Activated naive CD4-positive, alpha-beta T cell treated with anti-CD3 and anti-CD28 coated beads for 36 hours (primary cell): Measurements from ENCODE around the gene SPATA21. TPM values are rescaled to one million over a fixed set of nuclear protein-coding genes. Genes with fewer than 3 reads are reported as not detected.
A peak's percentile ranks its signal among the peaks of the same experiment; 100 is the strongest.

Experiments
- CTCF ChIA-PET: fragments of 350-600 bp; sonication (Branson Sonifier 250); formaldehyde crosslinking; loops from one replicate; lab custom pipeline; 2021; ENCODE audit warnings: antibody characterized with exemption; lab: Charles Lee
- DNase-seq: peaks from one replicate; pipeline ENCODE4 v3.0.0-alpha.2; 2020
- H3K27ac Mint-ChIP-seq: one replicate; pipeline ENCODE4 v1.8.0; 2021; ENCODE audit warnings: mild to moderate bottlenecking, mixed read lengths
- H3K27me3 Mint-ChIP-seq: one replicate; pipeline ENCODE4 v1.8.0; 2021; ENCODE audit warnings: low read depth, mixed read lengths
- H3K36me3 Mint-ChIP-seq: one replicate; pipeline ENCODE4 v1.8.0; 2021; ENCODE audit warnings: low read depth, mixed read lengths
- H3K4me1 Mint-ChIP-seq: one replicate; pipeline ENCODE4 v1.8.0; 2021; ENCODE audit warnings: low read depth, mixed read lengths
- H3K4me3 Mint-ChIP-seq: one replicate; pipeline ENCODE4 v1.8.0; 2021; ENCODE audit warnings: mild to moderate bottlenecking, moderate library complexity, mixed read lengths
- H3K9me3 Mint-ChIP-seq: one replicate; pipeline ENCODE4 v1.8.0; 2021; ENCODE audit warnings: mixed read lengths
- intact Hi-C: fragments of 100-400 bp; cut with micrococcal nuclease; formaldehyde crosslinking; loops from one replicate; pipeline ENCODE4 v1.15.1; 2023
- total RNA-seq, 2 experiments: library from RNA; stranded (reverse); gene quantifications; one replicate each; pipeline ENCODE4 v1.2.3, GENCODE V29; 2021

SPATA21 gene
- total RNA-seq, 2 experiments from 2014 or later = not detected

DNA sequence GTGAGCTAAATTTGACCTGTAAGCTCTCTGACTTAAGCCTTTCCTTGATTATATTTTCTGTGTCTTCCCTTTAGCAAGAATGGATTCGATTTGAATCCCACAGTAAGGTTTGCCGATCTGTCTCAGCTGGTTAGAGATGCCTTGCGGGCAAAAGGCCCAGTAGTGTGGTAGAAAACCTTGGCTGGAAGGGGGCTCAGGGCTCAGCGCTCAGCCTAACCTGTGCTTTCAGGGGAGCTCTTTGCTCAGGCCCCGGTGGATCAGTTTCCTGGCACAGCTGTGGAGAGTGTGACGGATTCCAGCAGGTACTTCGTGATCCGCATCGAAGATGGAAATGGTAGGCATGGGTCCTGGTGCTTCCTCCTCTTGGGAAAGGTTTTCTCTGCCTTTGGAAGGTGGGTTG, 10.4 kb upstream of the SPATA21 start:
- H3K4me1 Mint-ChIP-seq = peaks cover 53% of the 10 kb centered on the region
- intact Hi-C loops = no loop called here
- CTCF ChIA-PET = interaction anchor here (1.2 kb wide), 1 partner anchor 27 kb away, joined by 3 read pairs; no protein-coding TSS in a partner anchor

DNA sequence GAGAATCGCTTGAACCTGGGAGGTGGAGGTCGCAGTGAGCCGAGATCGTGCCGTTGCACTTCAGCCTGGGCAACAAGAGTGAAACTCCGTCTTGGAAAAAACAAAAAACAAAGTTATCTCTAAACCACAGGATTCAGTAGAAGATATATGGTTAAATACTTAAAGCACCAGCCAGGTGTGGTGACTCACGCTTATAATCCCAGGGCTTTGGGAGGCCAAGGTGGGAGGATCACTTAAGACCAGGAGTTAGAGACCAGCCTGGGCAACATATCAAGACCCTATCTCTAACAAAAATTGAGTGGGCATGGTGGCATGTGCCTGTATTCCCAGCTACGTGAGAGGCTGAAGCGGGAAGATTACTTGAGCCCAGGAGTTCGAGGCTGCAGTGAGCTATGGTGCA, 8.9 kb upstream of the SPATA21 start:
- Mint-ChIP-seq H3K4me3 (no peak overlapping the region), H3K27ac (no peak overlapping the region)

More for the DNA sequence above, 10.4 kb upstream of the SPATA21 start:
- Mint-ChIP-seq H3K27ac (no peak overlapping the region), H3K4me3 (no peak overlapping the region), H3K36me3 (peaks cover 37% of the 10 kb centered on the region), H3K9me3 (no peaks in the 10 kb centered on the region), H3K27me3 (no peaks in the 10 kb centered on the region)
- DNase-seq = no peak

DNA sequence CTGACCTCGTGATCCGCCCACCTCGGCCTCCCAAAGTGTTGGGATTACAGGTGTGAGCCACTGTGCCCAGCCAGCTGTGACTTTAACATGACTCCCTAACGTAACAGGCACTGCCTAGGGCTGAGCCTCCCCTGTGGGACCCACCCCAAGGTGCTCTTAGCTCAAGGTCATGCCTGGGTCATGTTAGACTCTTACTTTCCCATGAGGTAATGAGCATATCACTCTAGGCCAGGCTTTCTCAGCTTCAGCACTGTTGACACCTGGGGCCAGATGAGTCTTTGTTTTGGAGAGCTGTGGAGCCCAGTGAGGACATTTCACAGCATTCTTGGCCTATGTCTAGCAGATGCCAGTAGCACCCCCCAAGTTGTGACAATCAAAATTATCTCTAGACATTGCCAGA, 7.8 kb upstream of the SPATA21 start:
- Mint-ChIP-seq H3K36me3 (peaks cover 26% of the 10 kb centered on the region), H3K4me1 (peaks cover 52% of the 10 kb centered on the region), H3K27me3 (no peaks in the 10 kb centered on the region), H3K4me3 (no peak overlapping the region), H3K9me3 (no peaks in the 10 kb centered on the region), H3K27ac (no peak overlapping the region)
- no peak for DNase-seq
- intact Hi-C loops = no loop called here
- CTCF ChIA-PET = no interaction called here

More for the DNA sequence above, 8.9 kb upstream of the SPATA21 start:
- Mint-ChIP-seq H3K4me1 (peaks cover 55% of the 10 kb centered on the region), H3K9me3 (no peaks in the 10 kb centered on the region), H3K27me3 (no peaks in the 10 kb centered on the region), H3K36me3 (peaks cover 29% of the 10 kb centered on the region)
- DNase-seq = no peak
- intact Hi-C loops = no loop called here
- CTCF ChIA-PET = no interaction called here

DNA sequence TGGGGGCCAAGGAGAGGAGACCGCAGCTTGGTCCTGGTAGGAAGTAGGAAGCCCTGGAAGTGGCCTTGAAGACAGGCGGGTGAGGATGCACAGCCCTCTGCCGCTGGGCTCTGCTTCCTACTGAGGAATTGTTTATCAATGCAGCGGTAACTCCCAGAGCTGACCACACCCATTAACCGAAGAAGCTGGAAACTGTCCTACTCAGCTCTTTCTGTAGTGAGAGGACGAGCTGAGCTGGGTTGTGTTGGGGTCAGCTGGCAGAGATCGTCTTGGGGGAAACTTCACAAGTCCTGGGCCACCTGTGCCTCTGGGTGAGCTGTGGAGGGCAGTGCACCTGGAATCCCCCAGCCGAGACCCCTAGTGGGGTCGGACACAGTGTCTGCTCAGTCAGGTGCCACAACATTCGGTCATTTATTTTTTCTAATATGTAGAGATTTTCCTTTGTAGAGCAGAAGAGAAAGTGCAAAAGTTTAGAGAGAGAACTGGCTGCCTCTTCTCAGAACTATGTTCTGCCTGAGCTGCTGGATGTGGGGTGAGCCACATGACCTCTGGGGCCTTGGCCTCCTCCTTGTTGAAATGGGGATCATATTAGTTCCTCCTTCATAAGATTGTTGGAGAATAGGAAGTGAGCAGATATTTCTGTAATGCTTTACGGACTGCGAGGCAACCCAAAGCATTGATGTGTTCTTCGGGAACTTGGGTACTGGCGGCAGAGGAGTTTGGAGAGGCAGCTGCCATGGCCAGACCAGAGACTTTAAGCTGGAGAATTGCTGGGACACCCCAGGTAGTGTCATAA, 6.9 kb upstream of the SPATA21 start:
- no peak overlapping the region for H3K4me3 Mint-ChIP-seq
- peak overlapping the region; percentile 37 for H3K27ac Mint-ChIP-seq
- intact Hi-C loops = loop anchor here (5.0 kb wide), 4 partner anchors 53 to 463 kb away; partner anchors contain the start of gene RNU1-1
- H3K9me3 Mint-ChIP-seq = no peaks in the 10 kb centered on the region
- H3K36me3 Mint-ChIP-seq = peaks cover 18% of the 10 kb centered on the region
- CTCF ChIA-PET = no interaction called here
- no peaks in the 10 kb centered on the region for H3K27me3 Mint-ChIP-seq
- peaks cover 45% of the 10 kb centered on the region for H3K4me1 Mint-ChIP-seq
- DNase-seq = no peak

DNA sequence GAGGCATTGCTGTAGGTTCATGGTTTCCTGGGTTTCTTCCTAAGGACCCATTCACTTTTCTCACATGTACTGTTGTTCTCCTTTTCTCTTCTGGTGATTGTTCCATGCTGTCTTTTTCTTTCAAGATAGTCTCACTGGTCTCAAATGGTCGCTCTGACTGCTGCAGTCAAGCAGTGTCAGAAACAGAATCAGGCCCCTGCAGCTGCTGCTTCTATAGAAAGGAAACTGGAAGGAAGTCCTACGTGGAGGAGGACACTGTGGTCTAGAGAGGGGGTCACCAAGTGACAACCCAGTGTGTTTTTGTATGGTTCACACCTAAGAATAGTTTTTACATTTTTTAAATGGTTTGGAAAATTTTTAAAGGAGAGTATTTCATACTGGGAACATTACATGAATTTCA, 5.7 kb upstream of the SPATA21 start:
- no peak for DNase-seq
- CTCF ChIA-PET = no interaction called here
- Mint-ChIP-seq H3K36me3 (peaks cover 11% of the 10 kb centered on the region), H3K4me1 (peaks cover 38% of the 10 kb centered on the region), H3K4me3 (no peak overlapping the region), H3K9me3 (no peaks in the 10 kb centered on the region), H3K27ac (peak overlapping the region; percentile 61), H3K27me3 (no peaks in the 10 kb centered on the region)
- intact Hi-C loops = loop anchor here (5.0 kb wide), 4 partner anchors 54 to 464 kb away; partner anchors contain the start of gene RNU1-1

DNA sequence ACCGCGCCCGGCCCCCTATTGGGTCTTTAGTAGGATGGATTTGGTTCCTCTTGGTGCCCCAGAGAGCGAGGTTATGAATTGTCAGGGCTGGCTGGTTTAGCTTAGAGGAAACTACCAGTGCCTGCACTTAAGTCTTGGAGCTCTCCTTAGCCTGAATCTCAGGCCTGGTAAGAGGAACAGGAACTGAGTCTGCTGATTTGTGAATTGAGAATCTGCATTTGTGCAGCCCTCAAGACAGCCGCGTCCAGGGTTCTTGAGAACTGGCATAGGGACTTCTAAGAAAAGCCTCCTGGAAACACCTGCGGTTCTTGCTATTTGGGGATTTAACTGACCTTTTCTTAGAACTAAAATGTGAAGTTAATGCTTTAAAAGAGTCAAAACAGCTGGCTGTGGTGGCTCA, 5.0 kb upstream of the SPATA21 start:
- Mint-ChIP-seq H3K27ac (peak overlapping the region; percentile 90), H3K27me3 (no peaks in the 10 kb centered on the region), H3K4me1 (peaks cover 33% of the 10 kb centered on the region), H3K4me3 (peak overlapping the region; percentile 86), H3K36me3 (peaks cover 6% of the 10 kb centered on the region), H3K9me3 (no peaks in the 10 kb centered on the region)
- DNase-seq = no peak
- intact Hi-C loops = loop anchor here (5.0 kb wide), 4 partner anchors 55 to 465 kb away; partner anchors contain the start of gene RNU1-1
- CTCF ChIA-PET = interaction anchor here (0.6 kb wide), 1 partner anchor 809 kb away, joined by 3 read pairs; no protein-coding TSS in a partner anchor

DNA sequence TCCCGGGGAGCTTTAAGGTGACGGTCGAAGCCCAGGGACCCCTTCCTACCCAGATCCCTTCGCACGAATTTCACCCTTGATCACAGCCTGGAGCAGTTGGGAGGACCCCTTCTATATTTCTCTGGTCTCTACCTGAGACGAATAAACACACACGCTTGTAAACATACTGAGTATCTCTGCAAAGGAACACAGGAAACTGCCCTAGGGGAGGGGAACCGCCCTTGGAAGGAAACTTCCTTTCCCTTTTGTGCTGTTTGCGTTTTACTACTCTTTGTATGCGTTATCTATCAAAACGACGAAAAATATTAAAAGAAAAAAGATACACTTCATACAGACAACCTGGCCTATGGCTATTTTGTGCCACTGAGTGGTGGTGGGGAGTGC, 4.0 kb upstream of the SPATA21 start:
- no peak for DNase-seq
- H3K27ac Mint-ChIP-seq = peak overlapping the region; percentile 90
- CTCF ChIA-PET = interaction anchor here (1.0 to 3.0 kb wide), 7 partner anchors 12 to 362 kb away, joined by 4 to 12 read pairs (median 7); partner anchors contain the start of gene FBXO42
- no peaks in the 10 kb centered on the region for H3K27me3 Mint-ChIP-seq
- peak overlapping the region; percentile 86 for H3K4me3 Mint-ChIP-seq
- H3K36me3 Mint-ChIP-seq = peaks cover 6% of the 10 kb centered on the region
- H3K9me3 Mint-ChIP-seq = no peaks in the 10 kb centered on the region
- intact Hi-C loops = loop anchor here (1.0 to 5.0 kb wide), 7 partner anchors 20 to 466 kb away; partner anchors contain the start of genes RNU1-1 and SZRD1
- peaks cover 36% of the 10 kb centered on the region for H3K4me1 Mint-ChIP-seq

DNA sequence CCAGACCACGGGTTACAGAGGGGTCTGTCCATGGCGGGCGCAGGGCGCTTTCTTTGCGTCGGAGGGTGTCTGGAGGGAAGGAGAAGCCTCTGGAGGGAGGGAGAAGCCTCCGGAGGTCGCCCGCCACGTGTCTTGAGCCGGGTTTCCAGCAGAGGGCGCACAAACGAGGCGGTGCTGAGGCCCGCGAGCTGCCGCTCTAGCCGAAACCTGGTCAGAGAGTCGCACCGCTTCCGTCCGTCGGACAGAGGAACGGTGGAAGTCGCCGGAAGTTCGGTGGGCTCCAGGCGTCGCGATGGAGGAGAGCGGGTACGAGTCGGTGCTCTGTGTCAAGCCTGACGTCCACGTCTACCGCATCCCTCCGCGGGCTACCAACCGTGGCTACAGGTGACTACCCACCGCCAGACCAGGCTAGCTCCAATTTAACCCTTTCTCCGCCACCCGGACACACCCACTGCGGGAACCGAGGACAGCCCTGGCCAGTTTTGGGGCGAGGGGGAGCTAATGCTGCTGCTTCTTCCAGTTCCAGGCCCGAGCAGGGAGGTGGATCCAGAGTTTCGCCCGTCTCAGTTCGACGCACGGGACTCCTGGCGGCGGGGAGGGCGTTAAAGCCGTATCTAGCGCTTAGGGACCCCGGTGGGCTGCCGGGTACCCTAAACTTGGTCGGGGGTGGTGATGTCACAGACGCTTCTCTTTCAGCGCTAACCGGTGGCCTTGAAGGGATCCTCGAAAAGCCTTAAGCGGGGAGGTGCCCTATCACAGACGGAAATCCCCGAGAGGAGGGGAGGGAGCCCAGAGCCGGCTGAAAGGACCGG, 3.5 kb upstream of the SPATA21 start, which contains the start of gene NECAP2:
Gene NECAP2 (plus strand): TSS at position 255 of the 812 bp plus-strand sequence. CDS start 38 bp downstream, at position 293.
- peak; percentile 97 for DNase-seq
- Mint-ChIP-seq H3K4me3 (peak within 1 kb of the TSS; percentile 86), H3K27ac (peak within 1 kb of the TSS; percentile 90), H3K4me1 (peaks cover 36% of the 10 kb centered on the region), H3K36me3 (peaks cover 6% of the 10 kb centered on the region), H3K27me3 (no peaks in the 10 kb centered on the region), H3K9me3 (no peaks in the 10 kb centered on the region)
- intact Hi-C loops = loop anchor here (1.0 to 5.0 kb wide), 7 partner anchors 20 to 467 kb away; partner anchors contain the start of genes RNU1-1 and SZRD1
- CTCF ChIA-PET = interaction anchor here (0.7 to 3.0 kb wide), 11 partner anchors 9 to 362 kb away, joined by 3 to 12 read pairs (median 5); partner anchors contain the start of gene FBXO42

DNA sequence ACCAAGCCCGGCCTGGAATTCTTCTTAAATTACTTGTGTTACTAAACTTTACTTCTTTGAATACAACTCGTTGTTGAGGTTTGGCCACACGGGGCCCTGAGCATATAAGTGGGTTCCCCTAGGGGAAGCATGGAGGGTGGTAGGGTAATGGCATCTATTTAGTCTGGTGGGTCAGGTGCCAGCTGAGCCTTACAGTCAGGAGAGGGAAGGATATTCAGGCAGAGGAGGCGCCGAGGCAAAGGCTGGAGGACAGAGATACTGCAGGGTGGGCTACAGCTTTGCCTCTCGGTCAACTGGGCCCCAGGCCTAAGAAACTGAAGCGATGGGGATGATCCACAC, 2.9 kb upstream of the SPATA21 start:
- H3K9me3 Mint-ChIP-seq = no peaks in the 10 kb centered on the region
- H3K36me3 Mint-ChIP-seq = peaks cover 6% of the 10 kb centered on the region
- H3K4me1 Mint-ChIP-seq = peaks cover 36% of the 10 kb centered on the region
- H3K27me3 Mint-ChIP-seq = no peaks in the 10 kb centered on the region
- H3K4me3 Mint-ChIP-seq = peak overlapping the region; percentile 86
- DNase-seq = peak; percentile 13
- CTCF ChIA-PET = interaction anchor here (0.7 to 3.0 kb wide), 14 partner anchors 10 to 361 kb away, joined by 3 to 12 read pairs (median 4); partner anchors contain the start of gene FBXO42
- intact Hi-C loops = loop anchor here (2.0 to 5.0 kb wide), 6 partner anchors 19 to 467 kb away; partner anchors contain the start of gene RNU1-1
- peak overlapping the region; percentile 90 for H3K27ac Mint-ChIP-seq

DNA sequence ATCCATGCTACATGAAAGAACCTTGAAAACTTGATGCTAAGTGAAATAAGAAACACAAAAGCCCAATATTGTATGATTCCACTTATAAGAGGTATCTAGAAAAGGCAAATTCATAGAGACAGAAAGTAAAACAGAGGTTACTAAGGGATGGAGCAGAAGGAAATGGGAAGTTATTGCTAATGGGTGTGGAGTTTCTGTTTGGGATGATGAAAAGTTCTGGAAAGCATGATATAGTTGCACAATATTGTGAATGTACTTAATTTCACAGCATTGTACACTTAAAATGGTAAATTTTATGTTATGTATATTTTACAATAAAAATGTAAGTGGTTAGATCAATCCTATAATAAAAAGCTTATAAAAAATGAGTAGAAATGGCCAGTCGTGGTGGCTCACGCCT, 1.7 kb upstream of the SPATA21 start:
- intact Hi-C loops = no loop called here
- no peaks in the 10 kb centered on the region for H3K36me3 Mint-ChIP-seq
- no peaks in the 10 kb centered on the region for H3K27me3 Mint-ChIP-seq
- peaks cover 31% of the 10 kb centered on the region for H3K4me1 Mint-ChIP-seq
- DNase-seq = no peak
- no peaks in the 10 kb centered on the region for H3K9me3 Mint-ChIP-seq
- CTCF ChIA-PET = interaction anchor here (1.0 to 3.0 kb wide), 2 partner anchors 17 to 222 kb away, joined by 3 to 12 read pairs; no protein-coding TSS in a partner anchor
- H3K27ac Mint-ChIP-seq = no peak overlapping the region
- no peak overlapping the region for H3K4me3 Mint-ChIP-seq

DNA sequence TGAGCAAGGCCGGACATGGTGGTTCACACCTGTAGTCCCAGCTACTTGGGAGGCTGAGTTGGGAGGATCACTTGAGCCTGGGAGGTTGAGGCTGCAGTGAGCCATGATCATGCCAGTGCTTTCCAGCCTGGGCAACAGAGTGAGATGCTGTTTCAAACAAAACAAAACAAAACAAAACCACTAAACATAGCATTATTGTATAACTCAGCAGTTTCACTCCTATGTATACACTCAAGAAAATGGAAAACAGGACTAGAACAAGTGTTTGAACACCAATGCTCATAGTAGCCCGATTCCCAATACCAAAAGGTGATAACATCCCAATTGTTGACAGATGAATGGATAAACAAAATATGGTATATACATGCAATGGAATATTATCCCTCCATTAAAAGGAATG, 1.3 kb upstream of the SPATA21 start:
- H3K27me3 Mint-ChIP-seq = no peaks in the 10 kb centered on the region
- no peak overlapping the region for H3K27ac Mint-ChIP-seq
- intact Hi-C loops = no loop called here
- H3K4me3 Mint-ChIP-seq = no peak overlapping the region
- H3K36me3 Mint-ChIP-seq = no peaks in the 10 kb centered on the region
- CTCF ChIA-PET = interaction anchor here (1.0 to 3.0 kb wide), 2 partner anchors 17 to 221 kb away, joined by 3 to 12 read pairs; no protein-coding TSS in a partner anchor
- no peak for DNase-seq
- H3K9me3 Mint-ChIP-seq = no peaks in the 10 kb centered on the region
- H3K4me1 Mint-ChIP-seq = peaks cover 29% of the 10 kb centered on the region
